Measurements from ENCODE around the gene PDSS2.

DNA sequence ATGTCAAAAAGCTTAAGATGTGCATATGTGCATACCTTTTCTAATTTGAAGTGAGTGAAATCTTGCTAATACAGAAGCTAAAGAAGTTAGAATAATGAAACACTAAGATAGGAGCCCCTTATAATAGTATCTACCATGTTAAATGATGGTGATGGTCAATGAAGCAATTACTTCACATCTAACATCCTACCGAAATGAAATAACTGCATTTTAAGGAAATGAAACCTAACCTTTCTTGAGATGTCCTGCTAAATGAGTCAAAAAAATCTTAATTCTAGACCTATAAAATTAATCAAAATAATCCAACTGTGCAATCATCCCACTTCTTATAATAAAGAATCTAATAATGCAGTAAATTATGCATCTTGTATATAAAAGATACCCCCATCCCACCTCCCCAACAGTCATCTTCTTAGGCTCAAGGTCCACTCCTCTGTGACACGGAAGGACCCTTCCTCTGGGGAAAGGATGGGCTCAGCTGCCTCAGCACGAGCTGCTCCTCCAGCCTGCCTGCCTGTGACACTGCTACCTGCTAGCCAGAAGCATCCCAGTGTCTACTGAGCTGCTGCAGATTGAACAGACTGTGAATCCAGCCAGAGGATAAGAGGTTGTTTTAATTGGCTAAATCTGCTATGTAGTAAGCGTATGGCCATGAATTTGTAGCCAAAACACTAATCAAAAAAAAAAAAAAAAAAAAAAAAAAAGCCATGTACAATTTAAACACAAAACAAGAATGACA, 214.5 kb downstream of the PDSS2 start:
- TF ChIP-seq, protein P1, sequence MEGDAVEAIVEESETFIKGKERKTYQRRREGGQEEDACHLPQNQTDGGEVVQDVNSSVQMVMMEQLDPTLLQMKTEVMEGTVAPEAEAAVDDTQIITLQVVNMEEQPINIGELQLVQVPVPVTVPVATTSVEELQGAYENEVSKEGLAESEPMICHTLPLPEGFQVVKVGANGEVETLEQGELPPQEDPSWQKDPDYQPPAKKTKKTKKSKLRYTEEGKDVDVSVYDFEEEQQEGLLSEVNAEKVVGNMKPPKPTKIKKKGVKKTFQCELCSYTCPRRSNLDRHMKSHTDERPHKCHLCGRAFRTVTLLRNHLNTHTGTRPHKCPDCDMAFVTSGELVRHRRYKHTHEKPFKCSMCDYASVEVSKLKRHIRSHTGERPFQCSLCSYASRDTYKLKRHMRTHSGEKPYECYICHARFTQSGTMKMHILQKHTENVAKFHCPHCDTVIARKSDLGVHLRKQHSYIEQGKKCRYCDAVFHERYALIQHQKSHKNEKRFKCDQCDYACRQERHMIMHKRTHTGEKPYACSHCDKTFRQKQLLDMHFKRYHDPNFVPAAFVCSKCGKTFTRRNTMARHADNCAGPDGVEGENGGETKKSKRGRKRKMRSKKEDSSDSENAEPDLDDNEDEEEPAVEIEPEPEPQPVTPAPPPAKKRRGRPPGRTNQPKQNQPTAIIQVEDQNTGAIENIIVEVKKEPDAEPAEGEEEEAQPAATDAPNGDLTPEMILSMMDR (IDR thresholded peaks at IDR 0.05) = no peak
- TF ChIP-seq POLR2A (IDR thresholded peaks at IDR 0.05) = peak in 1 of 2 donors; percentile 22
